ENCODE results near the gene THOC6.

DNA sequence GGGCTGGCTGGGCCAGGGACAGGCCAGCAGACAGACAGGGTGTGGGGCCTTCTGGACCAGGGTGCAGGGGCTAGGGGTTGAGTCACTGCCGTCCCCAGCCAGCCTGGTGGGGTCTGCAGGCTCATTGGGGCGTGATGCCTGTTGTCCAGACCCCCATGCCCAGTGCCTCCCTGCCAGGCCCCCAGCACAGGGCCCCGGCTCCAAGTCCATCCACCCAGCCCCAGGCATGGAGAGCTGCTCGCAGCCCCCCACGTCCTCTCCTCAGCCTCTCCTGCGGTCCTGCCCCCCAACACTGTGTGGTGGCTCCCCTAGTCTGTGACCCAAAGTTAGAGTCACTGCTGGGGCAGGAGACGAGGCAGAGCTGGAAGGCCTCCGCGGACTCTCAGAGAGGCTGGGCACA is 36.5 kb upstream of the THOC6 start:
- TF ChIP-seq, protein P1, sequence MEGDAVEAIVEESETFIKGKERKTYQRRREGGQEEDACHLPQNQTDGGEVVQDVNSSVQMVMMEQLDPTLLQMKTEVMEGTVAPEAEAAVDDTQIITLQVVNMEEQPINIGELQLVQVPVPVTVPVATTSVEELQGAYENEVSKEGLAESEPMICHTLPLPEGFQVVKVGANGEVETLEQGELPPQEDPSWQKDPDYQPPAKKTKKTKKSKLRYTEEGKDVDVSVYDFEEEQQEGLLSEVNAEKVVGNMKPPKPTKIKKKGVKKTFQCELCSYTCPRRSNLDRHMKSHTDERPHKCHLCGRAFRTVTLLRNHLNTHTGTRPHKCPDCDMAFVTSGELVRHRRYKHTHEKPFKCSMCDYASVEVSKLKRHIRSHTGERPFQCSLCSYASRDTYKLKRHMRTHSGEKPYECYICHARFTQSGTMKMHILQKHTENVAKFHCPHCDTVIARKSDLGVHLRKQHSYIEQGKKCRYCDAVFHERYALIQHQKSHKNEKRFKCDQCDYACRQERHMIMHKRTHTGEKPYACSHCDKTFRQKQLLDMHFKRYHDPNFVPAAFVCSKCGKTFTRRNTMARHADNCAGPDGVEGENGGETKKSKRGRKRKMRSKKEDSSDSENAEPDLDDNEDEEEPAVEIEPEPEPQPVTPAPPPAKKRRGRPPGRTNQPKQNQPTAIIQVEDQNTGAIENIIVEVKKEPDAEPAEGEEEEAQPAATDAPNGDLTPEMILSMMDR (IDR thresholded peaks at IDR 0.05): no peak
- TF ChIP-seq POLR2A (IDR thresholded peaks at IDR 0.05): no peak
